ENCODE data around the gene CCNF.

GRCh38 chr16:2467528-2468232 lies 38.4 kb downstream of the CCNF start:
- TF ChIP-seq ZFP3 (CRISPR knock-in tag; IDR thresholded peaks at IDR 0.05) (no peak), POU6F1 (CRISPR knock-in tag; IDR thresholded peaks at IDR 0.05; ENCODE audit: borderline replicate concordance, low read depth) (no peak)

Measured in SK-N-SH treated with all-trans-retinoic acid at 6 μM for 48 hours (cell line).